GM19193 (cell line): ENCODE measurements around the gene PARP12.

Source experiments
- POLR2A ChIP-seq: IDR thresholded peaks from 4 replicates; pipeline ENCODE4 v1.6.1; 2011; ENCODE audit not compliant: insufficient read depth, insufficient read length; ENCODE audit errors: extremely low read depth

The PARP12 gene

DNA sequence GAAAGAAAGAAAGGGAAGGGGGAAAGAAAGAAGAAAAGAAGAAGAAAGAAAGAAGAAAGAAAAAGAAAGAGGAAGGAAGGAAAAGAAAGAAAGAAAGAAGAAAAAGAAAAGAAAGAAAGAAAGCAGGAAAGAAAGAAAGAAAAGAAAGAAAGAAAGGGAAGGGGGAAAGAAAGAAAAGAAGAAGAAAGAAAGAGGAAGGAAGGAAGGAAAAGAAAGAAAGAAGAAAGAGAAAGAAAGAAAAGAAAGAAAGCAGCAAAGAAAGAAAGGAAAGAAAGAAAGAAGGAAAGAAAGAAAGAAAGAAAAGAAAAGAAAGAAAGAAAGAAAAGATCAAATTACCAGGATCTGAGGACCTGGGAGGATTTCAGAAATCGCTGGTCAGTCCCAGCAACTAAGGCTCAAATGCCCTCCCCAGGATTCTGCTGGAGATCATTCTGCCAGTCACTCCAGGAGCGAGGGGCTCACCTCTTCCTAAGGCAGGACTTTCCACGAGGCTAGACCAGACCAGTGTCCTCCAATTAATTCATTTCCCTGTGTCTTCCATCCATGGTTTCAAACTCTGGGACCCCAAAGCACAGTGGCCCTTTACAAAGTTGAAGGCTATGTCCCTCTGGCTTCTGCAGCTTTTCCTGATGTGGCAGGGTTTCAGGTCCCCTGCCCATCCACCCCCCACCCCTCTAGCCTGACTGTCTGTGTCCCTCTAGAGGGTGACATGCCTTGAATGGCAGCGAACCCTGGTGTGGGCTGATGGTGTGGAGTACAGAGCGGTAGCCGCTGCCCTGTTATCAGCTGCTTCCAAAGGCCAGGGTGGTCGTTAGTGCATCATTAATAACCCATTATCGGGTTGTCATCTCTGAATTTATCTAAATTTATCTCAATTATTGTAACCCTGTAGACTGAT is 77.9 kb downstream of the PARP12 start:
- no peak for TF ChIP-seq POLR2A

DNA sequence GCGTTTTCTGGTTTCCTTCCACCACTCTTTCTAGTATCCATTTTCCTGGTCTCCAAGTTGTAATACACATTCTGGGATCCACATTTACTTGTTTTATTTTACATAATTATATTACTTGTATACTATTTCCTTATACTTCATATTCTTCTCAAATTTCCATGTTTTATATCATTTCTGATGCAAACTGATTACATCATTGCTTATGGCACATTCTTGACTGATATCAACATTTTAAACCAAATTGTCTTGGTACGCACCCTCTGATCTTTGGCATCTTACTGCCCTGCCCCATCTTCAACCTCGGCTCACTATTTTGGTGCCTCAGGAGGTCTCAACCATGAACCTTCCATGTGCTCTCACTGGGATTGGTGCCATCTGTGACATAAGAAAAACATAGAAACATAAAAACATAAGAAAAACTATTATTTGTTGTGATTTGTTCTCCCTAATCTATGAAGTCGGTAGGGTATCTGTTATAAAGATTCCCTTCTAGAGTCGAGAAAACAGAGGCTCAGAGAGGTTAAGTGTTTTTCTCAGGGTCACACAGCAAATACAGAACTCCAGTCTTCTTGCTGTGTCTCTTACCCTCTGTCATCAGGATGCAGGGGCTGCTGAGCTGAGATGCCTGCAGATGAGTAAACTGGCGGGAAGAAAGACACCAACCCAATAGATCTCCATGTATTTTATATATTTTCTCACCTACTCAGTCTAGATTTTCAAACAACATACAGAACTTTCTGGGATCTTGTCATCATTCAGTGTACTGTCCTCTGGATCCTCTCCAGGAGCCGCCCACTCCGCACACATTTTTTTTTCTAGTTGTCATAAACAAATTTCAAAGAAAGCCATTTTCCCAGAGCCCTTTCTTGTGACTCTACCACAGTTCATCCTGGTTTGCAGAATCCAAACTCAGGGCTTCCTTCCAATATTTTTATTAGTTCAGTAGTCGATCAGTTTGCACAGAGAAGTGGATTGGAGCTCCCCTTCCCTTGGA is 79.5 kb downstream of the PARP12 start:
- TF ChIP-seq POLR2A, result no peak

DNA sequence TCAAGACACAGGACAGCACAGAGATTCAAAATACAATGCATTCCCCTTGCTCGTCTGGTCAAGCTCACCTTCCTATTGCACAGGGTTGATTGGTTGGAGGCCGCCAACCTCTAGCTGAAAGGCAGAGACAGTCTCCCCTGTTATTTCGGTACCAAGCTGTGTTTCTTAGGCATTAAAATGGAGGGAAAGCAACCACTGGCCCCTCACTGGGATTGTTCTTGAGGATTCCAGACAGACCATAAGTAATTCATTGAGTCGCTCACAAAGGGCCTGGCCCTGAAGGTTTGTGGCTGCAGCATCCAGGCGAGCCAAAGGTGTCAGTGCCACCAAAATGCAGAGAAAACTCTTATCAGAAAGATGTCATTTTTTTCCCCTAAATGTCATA is 81.2 kb downstream of the PARP12 start:
- no peak for TF ChIP-seq POLR2A

DNA sequence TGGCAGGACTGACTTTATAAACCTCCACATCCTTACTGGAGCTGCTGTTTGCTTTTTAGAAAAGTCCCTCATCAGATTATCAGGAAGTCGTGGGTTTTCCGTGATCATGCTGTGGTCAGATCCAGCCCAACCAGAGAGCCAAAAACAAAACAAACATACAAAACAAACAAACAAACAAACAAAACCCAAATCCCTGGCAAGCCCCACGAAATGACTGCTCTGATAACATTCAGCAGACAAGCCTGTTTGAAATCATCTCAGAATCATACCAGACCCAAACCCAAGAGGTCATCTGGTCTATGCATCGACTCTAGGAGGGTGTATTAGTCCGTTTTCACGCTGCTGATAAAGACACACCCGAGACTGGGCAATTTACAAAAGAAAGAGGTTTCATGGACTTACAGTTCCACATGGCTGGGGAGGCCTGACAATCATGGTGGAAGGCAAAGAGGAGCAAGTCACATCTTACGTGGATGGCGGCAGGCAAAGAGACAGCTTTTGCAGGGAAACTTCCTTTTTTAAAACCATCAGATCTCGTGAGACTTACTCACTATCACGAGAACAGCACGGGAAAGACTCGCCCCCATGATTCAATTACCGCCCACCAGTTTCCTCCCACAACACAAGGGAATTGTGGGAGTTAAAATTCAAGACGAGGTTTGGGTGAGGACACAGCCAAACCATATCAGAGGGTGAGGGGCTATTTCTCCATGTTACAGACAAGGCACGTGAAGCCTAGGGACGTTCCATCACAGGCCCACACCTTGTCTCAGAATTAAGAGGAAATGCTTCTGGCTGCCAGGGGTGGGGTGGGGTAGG is 85.7 kb downstream of the PARP12 start:
- no peak for TF ChIP-seq POLR2A

DNA sequence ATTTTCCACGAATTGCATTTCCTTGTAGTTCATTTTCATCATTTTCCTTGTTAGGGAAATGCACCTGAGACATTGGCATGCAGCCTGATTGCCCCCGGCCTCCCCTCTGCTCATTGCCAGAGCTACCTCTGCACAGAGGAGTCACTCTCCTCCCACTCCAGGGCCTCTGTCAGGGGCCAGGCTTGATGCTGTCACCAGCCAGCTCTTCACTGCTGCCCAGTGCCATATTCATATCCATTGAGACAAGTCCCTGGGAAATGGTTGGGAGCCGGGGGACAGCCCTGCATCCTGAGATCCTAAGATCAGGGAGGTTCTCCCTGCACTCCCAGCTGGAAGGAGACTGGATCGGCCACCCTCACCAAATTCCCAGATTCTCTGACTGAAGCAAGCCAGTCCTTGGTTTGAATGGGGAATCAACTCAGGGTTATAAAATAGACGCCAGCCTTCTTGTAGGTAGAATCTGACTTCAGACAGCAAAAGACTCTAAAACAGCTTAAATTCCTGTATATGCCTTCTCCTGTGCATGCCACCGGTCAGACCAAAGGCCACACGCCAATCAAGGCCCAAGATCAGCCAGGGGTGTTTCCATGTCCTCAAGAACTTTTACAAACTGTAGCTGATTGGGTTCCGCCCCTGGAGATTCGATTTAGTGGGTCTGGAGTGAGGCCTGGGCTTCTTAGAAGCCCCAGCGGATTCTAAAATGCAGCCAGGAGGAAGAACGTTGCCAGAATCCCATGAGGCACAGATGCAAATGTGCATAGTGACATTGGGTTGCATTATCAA is 86.5 kb downstream of the PARP12 start:
- no peak for TF ChIP-seq POLR2A

GRCh38 chr7:139974179-139974811 is 88.5 kb downstream of the PARP12 start:
- no peak for TF ChIP-seq POLR2A
